Lower leg skin (tissue), 3 donors: ENCODE results near the gene LAMP5.

Experiments used
- CTCF ChIP-seq, 3 donors: fragments of 450-650 bp; IDR thresholded peaks; one replicate each; pipeline ENCODE4 v1.5.1; 2016; ENCODE audit warnings: antibody characterized with exemption in 3 of 3, mild to moderate bottlenecking in 3 of 3, moderate library complexity in 2 of 3
- POLR2A ChIP-seq, 2 donors: fragments of 450-650 bp; IDR thresholded peaks; one replicate each; pipeline ENCODE4 v1.6.1; 2016 to 2017; ENCODE audit warnings: antibody characterized with exemption in 2 of 2, mild to moderate bottlenecking in 1 of 2, moderate library complexity in 1 of 2

GRCh38 chr20:9509246-9509645 lies 5.1 kb upstream of the LAMP5 start:
- TF ChIP-seq CTCF (IDR thresholded peaks at IDR 0.05) (no peak), POLR2A (IDR thresholded peaks at IDR 0.05) (no peak)
